GM12891 (cell line): ENCODE measurements around the gene SLC17A6.

Source experiments
- POLR2A ChIP-seq: IDR thresholded peaks from 2 replicates; pipeline ENCODE4 v1.6.1; 2011; ENCODE audit warnings: low read depth, low read length, control low read depth
- POLR2AphosphoS5 ChIP-seq: IDR thresholded peaks from 2 replicates; pipeline ENCODE4 v1.6.1; 2011; ENCODE audit warnings: low read depth, low read length, control low read depth

- TF ChIP-seq POLR2A = no peak
- no peak for TF ChIP-seq POLR2AphosphoS5
Observed at GRCh38 chr11:22415476-22415875, 77.3 kb downstream of the SLC17A6 start.
